Renal cortical epithelial cell (primary cell): ENCODE data around the gene MYOF. TPM values are rescaled to one million over a fixed set of nuclear protein-coding genes. Genes with fewer than 3 reads are reported as not detected.
A peak's percentile ranks its signal among the peaks of the same experiment; 100 is the strongest.

Source experiments
- DNase-seq: peaks from one replicate; pipeline ENCODE4 v3.0.0-alpha.2; 2011; ENCODE audit warnings: low read depth
- total RNA-seq: library from RNA; depleted of rRNA; stranded (reverse); fragments of >200 nt; gene quantifications from 2 replicates; pipeline ENCODE4 v1.2.3, GENCODE V29; 2014

The MYOF gene, protein sequence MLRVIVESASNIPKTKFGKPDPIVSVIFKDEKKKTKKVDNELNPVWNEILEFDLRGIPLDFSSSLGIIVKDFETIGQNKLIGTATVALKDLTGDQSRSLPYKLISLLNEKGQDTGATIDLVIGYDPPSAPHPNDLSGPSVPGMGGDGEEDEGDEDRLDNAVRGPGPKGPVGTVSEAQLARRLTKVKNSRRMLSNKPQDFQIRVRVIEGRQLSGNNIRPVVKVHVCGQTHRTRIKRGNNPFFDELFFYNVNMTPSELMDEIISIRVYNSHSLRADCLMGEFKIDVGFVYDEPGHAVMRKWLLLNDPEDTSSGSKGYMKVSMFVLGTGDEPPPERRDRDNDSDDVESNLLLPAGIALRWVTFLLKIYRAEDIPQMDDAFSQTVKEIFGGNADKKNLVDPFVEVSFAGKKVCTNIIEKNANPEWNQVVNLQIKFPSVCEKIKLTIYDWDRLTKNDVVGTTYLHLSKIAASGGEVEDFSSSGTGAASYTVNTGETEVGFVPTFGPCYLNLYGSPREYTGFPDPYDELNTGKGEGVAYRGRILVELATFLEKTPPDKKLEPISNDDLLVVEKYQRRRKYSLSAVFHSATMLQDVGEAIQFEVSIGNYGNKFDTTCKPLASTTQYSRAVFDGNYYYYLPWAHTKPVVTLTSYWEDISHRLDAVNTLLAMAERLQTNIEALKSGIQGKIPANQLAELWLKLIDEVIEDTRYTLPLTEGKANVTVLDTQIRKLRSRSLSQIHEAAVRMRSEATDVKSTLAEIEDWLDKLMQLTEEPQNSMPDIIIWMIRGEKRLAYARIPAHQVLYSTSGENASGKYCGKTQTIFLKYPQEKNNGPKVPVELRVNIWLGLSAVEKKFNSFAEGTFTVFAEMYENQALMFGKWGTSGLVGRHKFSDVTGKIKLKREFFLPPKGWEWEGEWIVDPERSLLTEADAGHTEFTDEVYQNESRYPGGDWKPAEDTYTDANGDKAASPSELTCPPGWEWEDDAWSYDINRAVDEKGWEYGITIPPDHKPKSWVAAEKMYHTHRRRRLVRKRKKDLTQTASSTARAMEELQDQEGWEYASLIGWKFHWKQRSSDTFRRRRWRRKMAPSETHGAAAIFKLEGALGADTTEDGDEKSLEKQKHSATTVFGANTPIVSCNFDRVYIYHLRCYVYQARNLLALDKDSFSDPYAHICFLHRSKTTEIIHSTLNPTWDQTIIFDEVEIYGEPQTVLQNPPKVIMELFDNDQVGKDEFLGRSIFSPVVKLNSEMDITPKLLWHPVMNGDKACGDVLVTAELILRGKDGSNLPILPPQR (N-terminal part only)
- total RNA-seq = 268 and 607 TPM in 2 replicates

DNA sequence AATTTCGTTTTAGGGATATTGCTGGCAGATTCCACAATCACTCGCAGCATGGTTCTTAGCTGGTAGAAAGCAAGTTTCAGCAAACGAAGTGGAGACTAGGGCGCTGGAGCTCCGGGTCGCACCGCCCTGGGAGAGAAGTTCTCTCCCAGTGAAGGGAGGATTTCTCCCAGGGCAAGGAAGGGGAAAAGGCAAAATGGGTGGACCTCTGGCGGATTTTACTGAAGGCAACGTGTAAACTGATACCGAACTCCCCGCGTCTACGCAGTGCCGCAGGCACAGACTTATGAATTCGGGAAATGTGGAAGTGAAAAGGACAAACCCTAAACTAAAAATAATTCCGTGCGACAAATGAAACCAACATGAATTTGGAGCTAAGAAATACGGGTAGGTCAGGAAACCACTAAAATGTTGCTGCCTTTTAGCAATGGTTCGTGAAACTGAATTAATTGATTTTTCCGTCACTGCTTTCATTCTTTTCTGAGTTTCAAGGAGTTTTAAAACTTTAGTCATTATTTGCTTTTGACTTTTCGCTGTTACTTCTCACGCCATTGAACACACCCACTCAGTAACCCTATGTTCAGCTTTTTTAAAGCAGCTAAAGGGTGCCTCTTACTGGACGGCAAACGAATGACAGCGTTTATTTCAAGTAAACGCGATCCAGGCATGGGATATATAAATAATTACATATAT, at the start of gene MYOF:
Gene MYOF (minus strand): TSS at position 190 of the 690 bp plus-strand sequence. CDS start 140 bp downstream, at position 50.
- peak; percentile 92 for DNase-seq

DNA sequence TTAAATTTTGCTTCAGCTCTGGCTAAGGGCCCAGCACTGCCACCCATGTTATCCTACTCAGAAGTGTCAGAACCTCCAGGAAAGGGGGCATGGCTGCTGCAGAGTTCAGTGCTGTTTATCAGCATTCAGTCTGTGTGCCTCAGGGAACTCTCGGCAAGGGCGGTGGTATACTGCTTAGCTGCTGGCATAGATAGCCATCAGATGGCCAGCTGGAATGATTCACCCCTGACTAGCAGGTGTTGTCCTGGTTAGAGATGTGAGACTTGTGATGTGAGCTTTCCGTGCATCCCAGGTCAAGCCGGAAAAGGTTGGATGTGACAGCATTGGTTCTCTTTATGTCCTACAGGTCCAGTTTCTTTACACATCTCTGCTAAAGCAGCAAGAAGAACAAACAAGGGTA, 36.4 kb upstream of the MYOF start:
- no peak for DNase-seq

DNA sequence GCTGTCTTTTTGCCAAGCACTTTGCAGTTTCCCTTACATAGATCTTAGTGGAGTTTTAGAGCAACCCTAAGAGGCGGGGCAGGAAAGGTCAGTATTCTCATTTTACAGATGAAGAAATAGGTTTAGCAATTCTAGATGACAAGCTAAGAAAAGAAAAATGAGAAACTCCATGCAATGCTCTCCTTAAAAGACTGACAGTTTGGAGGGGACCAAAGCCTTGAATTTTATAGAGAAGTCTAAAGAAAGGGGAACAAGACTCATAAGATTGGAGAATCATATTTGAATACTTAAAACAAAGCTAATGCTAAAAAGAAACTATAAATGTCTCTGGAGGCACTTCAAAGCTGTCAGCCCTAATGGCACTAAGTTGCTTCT, 33.9 kb upstream of the MYOF start:
- no peak for DNase-seq

DNA sequence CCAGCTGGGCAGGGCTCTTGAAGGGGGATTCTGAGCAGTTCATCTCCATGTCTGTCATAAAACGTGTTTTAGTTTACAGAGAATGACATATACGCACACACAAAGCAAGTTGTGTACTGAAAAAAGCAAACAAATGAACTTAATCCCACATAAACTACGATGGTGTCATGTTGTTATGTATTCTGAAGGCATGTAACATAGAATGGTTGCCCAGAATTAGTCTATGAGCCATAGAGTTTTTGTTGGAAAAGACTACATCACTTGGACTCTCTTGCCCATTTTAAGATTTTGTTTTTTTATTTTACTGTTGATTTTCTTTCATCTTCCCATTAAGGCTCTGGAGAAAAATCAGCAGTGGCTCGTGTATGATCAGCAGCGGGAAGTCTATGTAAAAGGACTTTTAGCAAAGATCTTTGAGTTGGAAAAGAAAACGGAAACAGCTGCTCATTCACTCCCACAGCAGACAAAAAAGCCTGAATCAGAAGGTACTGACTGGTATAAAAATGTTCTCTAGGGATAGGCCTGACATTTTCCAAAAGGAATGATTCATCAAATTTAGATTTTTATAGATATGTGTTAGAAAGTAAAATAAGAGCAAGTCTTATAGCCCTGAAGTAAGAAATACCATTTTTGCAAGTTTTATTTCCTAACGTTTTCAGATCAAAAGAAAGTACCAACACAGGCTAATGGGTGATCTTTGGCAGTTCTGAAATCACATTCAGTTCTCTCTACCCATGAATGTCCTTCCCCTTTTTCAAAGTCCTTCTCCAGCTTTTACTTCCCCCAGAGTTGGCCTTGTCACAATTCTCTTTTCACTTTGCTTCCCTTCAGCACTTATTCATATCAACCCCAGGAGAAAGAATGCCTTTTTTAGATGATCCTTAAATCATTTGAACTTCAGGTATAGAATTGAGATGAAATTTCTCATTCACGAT, 33.2 kb upstream of the MYOF start:
- no peak for DNase-seq

DNA sequence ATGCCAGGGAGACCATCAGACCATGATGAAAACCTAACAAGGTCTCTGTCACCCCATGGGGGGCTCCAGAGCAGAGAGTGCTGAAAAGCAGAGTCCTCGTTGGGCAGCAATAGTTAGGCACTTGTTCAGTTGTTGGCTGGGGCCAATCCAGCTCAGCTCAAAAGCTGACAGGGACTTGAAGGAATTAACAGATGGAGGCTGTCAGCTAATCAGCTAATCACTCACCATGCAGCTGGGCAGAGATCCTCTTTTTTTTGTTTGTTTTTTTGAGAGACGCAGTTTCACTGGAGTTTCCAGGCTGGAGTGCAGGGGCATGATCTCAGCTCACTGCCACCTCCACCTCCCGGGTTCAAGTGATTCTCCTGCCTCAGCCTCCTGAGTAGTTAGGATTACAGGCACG, 32.4 kb upstream of the MYOF start:
- DNase-seq = no peak

DNA sequence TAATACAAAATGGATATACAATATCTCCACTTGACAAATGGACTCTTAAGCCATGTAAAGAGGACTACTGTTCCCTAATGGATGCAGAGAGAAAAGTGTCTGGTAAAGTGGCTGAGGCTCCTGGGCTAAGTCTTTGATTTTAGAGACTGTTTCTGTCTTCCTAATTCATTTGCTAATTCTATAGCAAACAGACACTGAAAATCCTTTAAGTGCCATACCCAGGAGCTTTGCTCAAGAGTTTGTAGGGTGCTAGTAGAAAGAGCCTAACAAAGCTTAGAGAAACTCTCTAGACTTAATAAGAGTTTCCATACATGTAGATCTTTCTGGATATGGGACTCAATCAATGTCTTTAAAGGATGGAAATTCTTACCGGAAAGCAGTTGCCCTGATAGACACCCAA, 31.0 kb upstream of the MYOF start:
- no peak for DNase-seq

DNA sequence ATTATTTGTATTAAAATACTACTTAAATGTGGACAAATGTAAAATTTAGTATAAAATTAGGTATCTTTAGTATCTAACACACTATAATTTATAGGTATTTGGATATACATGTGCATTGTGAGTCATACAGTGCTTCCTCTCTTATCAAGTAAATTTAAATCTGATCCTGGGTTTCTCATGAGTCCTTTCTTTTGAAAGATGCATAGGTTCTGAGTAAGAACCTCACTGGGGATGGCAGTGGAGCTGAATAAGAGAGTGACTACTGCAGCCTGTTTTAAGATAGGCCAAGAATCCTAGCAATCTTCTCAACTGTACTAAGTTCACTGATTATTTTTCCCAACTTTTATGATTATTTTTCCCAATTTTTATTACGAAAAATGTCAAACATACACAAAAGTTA, 30.4 kb upstream of the MYOF start:
- no peak for DNase-seq

DNA sequence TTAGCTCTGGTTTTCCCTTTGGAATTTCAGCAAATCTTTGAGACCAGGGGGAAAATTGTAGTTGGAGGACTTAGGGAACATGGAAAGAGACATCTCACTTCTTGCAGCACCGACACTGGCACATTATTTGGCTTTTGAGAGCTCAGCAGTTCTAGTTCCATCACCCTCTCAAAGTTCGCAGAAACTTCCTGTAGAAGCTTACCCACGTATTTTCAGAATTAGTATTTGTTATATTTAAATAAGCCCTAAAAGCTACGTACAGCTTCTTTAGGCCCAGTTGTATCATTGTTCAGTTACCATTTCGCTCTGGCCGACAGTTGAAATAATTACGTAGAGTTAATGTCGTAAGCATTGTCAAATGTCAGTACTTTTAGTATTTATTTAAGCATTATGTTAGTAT, 27.7 kb upstream of the MYOF start:
- DNase-seq = no peak

DNA sequence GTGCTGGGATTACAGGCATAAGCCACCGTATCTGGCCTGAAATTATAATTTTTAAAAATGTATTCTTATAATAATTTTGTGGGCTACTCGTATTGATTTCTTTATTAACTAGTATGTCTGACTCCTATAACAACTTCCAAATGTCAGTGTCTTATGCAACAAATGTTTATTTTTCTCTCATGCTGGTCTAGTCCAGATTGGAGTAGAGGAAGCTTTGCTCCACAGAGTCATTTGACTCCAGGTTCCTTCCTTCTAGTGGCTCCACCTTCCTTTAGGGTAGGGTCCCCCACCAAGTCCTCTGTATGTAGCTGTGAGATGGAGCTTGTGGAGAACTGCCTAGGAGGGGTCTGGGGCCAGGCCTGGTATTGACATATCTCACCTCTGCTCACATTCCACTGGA, 22.9 kb upstream of the MYOF start:
- DNase-seq = no peak

DNA sequence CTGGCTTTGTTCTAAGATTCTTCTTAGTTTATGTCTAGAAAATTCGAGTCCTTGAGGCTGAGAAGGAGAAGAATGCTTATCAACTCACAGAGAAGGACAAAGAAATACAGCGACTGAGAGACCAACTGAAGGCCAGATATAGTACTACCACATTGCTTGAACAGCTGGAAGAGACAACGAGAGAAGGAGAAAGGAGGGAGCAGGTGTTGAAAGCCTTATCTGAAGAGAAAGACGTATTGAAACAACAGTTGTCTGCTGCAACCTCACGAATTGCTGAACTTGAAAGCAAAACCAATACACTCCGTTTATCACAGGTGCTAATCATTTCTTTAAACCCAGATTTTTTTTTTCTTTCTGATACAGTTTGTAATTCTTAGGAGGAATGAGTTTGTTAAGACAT, 20.9 kb upstream of the MYOF start:
- DNase-seq = no peak

DNA sequence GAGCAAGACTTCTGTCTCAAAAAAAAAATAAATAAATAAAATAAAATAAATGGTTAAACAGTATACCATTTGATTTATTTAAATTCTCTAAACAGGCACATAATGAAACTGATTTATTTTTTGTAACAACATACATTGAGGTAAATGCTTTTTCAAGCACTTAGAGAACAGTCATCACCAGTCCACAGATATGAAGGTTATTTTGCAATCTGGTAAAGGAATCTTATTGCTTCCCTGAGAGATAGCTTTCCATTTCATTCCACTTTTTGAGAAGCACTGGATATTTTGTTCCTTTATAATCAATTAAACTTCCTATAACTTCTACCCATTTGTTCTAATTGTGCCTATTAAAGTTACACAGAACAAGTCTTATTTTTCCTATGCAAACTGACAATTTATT, 19.5 kb upstream of the MYOF start:
- DNase-seq = no peak

DNA sequence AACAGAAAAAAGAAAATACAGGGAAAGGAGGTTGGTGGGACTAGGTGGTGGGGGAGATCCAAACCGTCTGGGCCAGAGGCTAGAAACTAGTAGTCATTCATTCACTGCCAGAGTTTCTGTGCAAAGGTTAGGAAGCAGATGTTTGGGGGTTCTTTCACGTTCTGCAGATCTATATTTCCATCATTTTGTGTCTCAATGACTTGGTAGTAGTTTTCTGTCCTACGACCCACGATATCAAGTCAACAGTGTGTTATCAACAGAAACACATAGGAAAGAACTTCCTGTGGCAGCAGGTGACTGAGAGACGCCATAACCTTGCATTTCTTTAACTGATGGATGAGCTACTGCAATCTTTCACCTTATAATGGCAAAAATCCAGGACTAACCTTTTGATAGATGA, 16.0 kb upstream of the MYOF start:
- no peak for DNase-seq

DNA sequence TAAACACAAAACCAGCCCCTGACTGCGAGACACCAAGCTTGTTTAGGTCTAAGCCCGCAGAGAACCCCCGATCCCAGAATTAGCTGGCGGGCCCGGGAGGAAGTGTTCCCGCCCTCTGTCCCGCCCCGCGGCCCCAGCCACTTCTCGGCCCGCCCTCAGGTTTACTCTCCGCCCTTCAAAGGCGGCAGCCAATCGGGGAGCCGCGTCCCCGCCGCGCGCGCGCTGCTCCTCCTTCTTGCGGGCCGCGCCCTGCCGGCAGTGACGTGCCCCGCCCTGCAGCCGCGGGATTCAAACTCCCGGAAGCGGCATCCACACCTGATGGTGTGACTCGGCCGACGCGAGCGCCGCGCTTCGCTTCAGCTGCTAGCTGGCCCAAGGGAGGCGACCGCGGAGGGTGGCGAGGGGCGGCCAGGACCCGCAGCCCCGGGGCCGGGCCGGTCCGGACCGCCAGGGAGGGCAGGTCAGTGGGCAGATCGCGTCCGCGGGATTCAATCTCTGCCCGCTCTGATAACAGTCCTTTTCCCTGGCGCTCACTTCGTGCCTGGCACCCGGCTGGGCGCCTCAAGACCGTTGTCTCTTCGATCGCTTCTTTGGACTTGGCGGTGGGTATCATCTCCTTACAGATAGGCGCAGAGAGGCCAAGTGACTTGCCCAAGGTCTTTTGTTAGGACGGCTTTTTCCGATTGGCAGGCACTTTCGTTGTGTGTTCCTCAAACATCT, 14.3 kb upstream of the MYOF start, which contains the start of gene CEP55:
Gene CEP55 (plus strand): TSS at position 291 of the 720 bp plus-strand sequence. CDS start 3,440 bp downstream, outside the sequence.
- DNase-seq = peak; percentile 74

DNA sequence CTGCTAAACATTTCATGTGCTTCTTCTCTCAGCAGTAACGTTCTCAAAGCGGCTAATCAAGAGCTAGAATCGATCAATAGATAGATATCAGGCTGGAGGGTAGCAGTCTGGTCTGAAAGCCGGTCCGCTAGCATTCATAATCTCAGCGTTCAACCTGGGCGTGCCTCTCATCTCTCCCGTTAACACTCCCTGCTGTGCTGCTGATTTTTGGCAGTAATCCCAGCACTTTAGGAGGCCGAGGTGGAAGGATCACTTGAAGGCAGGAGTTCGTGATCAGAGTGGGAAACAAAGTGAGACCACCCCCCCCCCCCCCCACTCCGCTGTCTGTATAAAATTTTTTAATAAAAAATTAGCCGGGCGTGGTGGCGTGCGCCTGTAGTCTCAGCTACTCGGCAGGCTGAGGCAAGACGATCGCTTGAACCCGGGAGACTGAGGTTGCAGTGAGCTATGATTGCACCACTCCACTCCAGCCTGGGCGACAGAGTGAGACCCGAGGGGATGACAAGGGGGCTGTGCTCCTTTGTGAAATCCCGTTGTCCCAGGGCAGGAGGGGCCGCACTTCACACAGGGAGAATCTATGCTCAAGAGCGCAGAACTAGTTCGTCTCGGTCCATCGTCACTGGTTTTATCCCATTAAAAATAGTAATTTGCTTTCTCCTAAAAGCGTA, 13.7 kb upstream of the MYOF start:
- no peak for DNase-seq

DNA sequence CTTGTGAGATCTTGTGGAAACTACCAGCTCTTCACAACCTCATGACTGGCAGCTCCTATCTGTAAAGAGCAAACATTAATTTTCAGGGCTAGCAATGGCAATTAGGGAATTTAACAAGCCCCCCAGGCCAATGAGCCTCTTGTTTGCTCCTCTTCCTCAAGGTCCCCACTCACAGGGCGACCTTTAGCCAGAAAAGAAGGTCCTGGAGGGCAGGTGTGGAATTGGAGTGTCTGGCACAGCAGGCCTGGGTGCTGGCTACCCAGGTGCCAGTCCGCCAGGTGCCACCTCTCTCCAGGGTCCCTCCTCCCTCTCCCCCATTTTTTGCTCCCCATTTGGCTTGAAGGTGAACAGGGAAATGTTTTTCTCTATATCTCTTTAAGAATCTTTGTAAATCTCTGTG, 12.4 kb upstream of the MYOF start:
- no peak for DNase-seq

DNA sequence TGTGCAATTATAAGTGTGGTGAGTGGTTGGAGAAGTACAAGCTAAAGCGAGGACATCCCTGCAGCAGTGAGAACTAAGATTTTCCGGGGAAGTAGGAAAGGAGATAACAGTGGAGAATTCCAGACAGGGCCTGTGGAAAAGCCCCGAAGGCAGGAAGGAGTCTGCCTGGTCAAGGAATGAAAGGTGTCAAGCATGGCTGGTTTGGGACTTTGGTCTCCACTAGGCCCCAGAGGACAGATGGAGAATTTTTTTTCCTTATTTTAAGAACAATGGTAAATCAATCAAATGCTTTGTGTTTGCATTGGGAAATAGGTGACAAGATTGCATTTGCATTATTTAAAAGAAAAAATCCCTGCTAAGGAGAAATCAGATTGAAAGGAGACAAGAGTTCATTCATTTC, 11.0 kb upstream of the MYOF start:
- peak; percentile 63 for DNase-seq

DNA sequence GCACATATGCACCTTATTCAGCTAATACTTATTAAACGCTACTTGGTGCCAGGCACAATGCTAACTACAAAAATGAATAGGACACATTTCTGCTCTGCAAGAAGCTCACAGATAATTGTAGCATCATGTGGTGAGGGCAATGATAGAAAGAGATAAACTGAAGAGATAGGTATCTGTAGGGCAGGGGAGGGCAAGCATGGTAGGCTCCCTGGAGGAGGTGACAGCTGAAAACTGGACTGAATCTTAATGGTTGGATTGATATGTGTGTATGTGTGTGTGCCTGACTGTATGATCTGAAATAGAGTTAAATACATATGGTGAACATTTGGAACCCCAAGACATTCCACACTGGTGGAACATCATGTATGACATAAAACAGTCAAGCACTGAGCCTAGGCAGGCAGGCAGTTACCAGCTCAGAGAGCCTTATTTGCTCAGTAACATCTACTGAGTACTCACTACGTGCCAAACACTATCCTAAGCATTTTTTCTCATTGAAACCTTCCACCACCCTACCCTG, 9.5 kb upstream of the MYOF start:
- no peak for DNase-seq

DNA sequence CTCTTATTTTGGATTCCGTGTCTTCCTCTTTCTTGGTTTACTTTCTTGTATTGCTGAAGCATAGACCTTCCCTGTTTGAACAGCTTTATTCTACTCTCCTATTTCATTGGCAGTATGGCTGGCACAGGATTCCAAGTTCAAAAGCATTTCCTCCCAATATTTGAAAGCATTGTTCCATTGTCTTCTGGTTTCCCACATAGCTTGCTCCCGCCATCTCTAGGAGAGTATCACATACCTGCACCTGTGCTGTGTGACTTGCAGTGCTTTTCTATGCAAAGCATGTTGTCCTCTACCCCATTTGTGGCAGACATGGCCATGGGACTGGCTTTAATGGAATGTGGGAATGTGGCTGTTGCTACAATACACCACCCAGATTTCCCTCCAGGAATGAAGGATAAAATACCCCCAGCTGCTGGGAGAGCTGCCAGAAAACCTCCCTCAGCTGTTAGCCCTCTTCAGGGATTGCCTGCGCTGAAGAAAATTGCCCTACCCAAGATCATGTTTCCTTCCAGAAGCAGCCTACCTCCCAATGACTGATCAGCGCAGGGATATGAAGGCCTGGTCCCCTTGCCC, 6.9 kb upstream of the MYOF start:
- peak; percentile 81 for DNase-seq
